AG04449 (cell line): ENCODE results near the gene ADAMTS17.

Experiments
- CTCF ChIA-PET: fragments of 350-600 bp; formaldehyde crosslinking; extraction: SDS; loops from one replicate; lab custom pipeline; 2021; ENCODE audit warnings: antibody characterized with exemption; lab: Yijun Ruan, JAX
- POLR2A ChIA-PET: fragments of 400-600, 350-600 bp; formaldehyde crosslinking; extraction: SDS; loops from one replicate; lab custom pipeline; 2020; ENCODE audit warnings: antibody characterized with exemption, inconsistent platforms; lab: Yijun Ruan, JAX
- DNase-seq: peaks from one replicate; pipeline ENCODE4 v3.0.0-alpha.2; 2010; ENCODE audit warnings: low read depth, low spot score
- H3K4me3 ChIP-seq: 2 replicates; pipeline ENCODE4 v1.5.1; 2011; ENCODE audit warnings: low read depth, mild to moderate bottlenecking, control low read depth, low read length
- TF ChIP-seq, protein P1 (sequence below): IDR thresholded peaks from one replicate; pipeline ENCODE4 v1.5.1; 2011; ENCODE audit warnings: mild to moderate bottlenecking, moderate library complexity, low read length, control low read depth, inconsistent platforms; ENCODE audit not compliant: insufficient read depth; ENCODE audit errors: missing control alignments

Gene ADAMTS17

DNA sequence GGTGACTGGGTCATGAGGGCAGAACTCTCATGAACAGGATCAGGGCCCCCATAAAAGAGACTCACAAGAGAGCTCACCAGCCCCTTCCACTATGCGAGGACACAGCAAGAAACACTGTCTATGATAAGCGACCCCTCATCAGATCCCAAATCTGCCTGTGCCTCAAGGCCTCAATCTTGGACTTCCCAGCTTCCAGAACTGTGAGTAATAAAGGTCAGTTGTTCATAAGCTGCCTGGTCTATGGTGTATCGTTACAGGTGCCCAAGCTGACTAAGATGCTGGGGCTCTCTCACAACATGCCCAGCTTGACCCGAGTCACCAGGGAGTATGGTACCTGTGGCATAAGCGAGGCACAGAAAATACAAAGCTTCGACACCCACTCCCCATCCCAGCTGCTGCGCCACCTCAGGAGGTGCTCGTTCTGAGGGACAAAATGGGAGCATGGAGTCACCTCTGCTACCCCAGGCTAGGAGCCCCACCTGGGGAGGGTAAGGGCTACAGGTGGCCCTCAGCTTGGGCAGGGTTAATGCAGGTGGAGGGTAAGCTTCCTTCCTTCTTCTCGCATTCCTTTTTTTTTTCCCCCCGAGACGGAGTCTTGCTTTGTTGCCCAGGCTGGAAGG is 234.1 kb downstream of the ADAMTS17 start:
- ChIA-PET CTCF (no interaction called here), POLR2A (no interaction called here)
- DNase-seq, result no peak
- TF ChIP-seq, protein P1, sequence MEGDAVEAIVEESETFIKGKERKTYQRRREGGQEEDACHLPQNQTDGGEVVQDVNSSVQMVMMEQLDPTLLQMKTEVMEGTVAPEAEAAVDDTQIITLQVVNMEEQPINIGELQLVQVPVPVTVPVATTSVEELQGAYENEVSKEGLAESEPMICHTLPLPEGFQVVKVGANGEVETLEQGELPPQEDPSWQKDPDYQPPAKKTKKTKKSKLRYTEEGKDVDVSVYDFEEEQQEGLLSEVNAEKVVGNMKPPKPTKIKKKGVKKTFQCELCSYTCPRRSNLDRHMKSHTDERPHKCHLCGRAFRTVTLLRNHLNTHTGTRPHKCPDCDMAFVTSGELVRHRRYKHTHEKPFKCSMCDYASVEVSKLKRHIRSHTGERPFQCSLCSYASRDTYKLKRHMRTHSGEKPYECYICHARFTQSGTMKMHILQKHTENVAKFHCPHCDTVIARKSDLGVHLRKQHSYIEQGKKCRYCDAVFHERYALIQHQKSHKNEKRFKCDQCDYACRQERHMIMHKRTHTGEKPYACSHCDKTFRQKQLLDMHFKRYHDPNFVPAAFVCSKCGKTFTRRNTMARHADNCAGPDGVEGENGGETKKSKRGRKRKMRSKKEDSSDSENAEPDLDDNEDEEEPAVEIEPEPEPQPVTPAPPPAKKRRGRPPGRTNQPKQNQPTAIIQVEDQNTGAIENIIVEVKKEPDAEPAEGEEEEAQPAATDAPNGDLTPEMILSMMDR, result no peak
- no peak overlapping the region for H3K4me3 ChIP-seq

DNA sequence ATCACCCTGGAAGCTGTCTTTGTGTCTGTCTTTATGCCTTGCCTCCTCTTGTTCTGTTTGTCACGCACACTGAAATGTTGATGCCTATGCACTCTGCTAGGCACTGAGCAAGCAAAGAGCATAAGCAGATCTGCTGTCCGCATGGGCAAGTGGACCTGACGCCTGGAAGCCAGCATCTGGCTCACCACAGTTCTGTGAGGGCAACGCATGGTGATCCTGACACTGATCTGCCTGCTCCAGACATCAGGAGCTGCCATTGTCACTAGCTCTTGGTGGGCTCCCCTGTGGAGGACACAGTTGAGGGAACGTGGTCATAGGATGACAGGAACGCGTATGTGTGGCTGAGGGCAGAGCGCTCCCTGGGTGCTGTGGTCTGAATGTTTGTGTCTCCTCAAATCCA is 234.6 kb downstream of the ADAMTS17 start:
- no peak for DNase-seq
- ChIA-PET CTCF (no interaction called here), POLR2A (no interaction called here)
- TF ChIP-seq, protein P1, result no peak
- no peak overlapping the region for H3K4me3 ChIP-seq

DNA sequence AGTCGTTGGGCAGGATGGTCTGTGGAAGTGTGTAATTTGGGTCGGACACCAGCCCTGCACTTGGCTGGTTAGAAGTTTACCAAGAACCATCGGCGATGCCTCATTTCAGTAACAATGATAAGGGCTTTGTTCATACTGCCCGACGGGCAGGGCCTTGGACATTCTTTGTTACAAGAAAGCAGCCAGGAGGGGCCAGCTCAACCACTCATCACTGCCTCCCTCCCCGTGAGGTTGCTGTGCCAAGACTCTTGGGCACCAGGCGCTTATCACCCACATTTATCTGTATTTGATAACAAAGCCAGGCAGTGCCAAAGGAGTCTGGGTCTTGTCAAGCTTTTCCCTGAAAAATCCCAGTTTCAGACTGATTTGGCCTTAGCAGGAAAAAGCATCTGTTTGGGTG is 235.0 kb downstream of the ADAMTS17 start:
- ChIA-PET CTCF (no interaction called here), POLR2A (no interaction called here)
- TF ChIP-seq, protein P1, result no peak
- H3K4me3 ChIP-seq, result no peak overlapping the region
- no peak for DNase-seq

DNA sequence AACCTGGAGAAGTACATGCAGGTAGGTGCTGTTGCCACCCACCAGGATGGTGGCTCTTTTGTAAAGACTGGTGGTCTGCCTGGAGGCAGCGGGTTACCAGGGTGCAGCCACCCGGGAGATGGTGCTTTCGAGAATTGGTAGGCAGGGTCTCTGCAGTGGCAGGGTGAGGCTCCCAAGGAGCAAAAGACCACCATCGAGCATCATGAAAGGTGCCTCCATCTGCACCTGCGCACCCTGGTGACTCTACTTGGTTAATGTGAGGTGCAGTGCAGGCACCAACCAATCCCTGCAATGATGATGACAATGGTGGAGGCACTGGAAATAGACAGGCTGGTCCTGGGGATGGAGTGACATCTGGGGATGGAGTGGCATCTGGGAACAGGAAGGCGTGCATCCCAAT is 236.7 kb downstream of the ADAMTS17 start:
- TF ChIP-seq, protein P1, result no peak
- ChIA-PET POLR2A (no interaction called here), CTCF (no interaction called here)
- H3K4me3 ChIP-seq, result no peak overlapping the region
- no peak for DNase-seq

DNA sequence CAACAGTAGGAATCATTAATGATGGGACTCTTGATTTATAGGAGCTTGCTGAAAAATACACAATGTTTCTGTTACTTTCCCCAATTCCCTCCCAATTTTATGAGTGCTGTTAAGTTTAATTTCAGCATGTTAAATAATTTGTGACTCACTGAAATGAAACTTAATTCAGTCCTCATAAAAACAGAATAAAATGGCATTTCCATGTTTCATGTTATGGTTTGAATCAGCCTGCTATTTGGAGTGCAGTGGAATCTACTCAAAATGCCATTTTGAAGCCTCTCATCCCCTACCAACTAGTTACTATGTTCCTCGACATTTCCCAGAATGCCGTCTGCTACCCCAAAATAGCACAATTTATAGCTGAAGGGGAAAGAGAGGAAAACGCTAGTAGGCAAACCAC is 237.5 kb downstream of the ADAMTS17 start:
- ChIA-PET POLR2A (no interaction called here), CTCF (no interaction called here)
- H3K4me3 ChIP-seq, result no peak overlapping the region
- TF ChIP-seq, protein P1, result no peak
- no peak for DNase-seq

DNA sequence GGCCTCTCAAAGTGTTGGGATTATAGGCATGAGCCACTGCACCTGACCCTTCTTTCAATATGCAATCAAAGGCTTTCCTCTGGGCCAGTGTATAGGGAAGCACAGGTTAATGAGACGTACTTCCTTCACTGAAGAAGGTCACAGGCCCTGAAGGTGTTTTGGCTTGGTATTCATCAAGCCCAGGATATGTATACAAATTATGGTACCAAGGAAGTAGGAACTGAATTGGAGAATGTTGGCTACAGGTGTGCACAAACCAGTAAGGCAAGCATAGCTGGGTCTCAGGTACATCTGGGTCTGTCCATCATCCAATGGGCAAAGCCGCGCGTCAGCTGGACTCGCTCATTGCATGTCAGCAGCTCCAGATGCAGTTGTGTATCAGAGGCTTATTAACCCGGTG is 237.9 kb downstream of the ADAMTS17 start:
- CTCF ChIA-PET, result no interaction called here
- TF ChIP-seq, protein P1, result no peak
- POLR2A ChIA-PET, result no interaction called here
- no peak for DNase-seq
- no peak overlapping the region for H3K4me3 ChIP-seq
